Upper lobe of right lung (tissue), 1 donor: ENCODE measurements around the gene ACOT9. TPM values are rescaled to one million over a fixed set of nuclear protein-coding genes. Genes with fewer than 3 reads are reported as not detected.
"Not testable (repeated sequence)": the region's sequence is repeated elsewhere in the genome, so short reads cannot be mapped to it uniquely, and the experiment has no call there.

Experiments used
- ATAC-seq: fragments of 200-7000 bp; cut with Tn5 transposase; one replicate; pipeline ENCODE4 v1.9.1; 2020; ENCODE audit warnings: mild to moderate bottlenecking, moderate library complexity
- DNase-seq: peaks from one replicate; pipeline ENCODE4 v3.0.0-alpha.2; 2020
- H3K27ac ChIP-seq: fragments of 200-600 bp; one replicate; pipeline ENCODE4 v1.8.0; 2022
- H3K27me3 ChIP-seq: fragments of 200-600 bp; one replicate; pipeline ENCODE4 v1.8.0; 2022; ENCODE audit warnings: mild to moderate bottlenecking
- H3K36me3 ChIP-seq: fragments of 200-600 bp; one replicate; pipeline ENCODE4 v1.8.0; 2022
- H3K4me1 ChIP-seq: fragments of 200-600 bp; one replicate; pipeline ENCODE4 v1.8.0; 2022
- H3K4me3 ChIP-seq: fragments of 200-600 bp; one replicate; pipeline ENCODE4 v1.8.0; 2022; ENCODE audit warnings: mild to moderate bottlenecking
- H3K9me3 ChIP-seq: fragments of 200-600 bp; one replicate; pipeline ENCODE4 v1.8.0; 2022
- intact Hi-C: fragments of 100-400 bp; cut with DNase I; formaldehyde crosslinking; loops from one replicate; pipeline ENCODE4 v1.11.0; 2022
- total RNA-seq: library from RNA; stranded (reverse); fragmentation: NEBNext Ultra II Directional; extraction: Animal tissue kit (Norgen Biotek cat#: 25700); gene quantifications from one replicate; pipeline ENCODE4 v1.2.1, GENCODE V29; 2021
- TF ChIP-seq, protein P1 (sequence below): fragments of 200-600 bp; IDR thresholded peaks from one replicate; pipeline ENCODE4 v1.8.0; 2022; ENCODE audit warnings: antibody characterized with exemption
- donor health status: DM: no; HTN: yes; CAD: no; lungs with severe emphysema.

Gene ACOT9
- total RNA-seq, 1 donor from 2014 or later, result 42.0 TPM

DNA sequence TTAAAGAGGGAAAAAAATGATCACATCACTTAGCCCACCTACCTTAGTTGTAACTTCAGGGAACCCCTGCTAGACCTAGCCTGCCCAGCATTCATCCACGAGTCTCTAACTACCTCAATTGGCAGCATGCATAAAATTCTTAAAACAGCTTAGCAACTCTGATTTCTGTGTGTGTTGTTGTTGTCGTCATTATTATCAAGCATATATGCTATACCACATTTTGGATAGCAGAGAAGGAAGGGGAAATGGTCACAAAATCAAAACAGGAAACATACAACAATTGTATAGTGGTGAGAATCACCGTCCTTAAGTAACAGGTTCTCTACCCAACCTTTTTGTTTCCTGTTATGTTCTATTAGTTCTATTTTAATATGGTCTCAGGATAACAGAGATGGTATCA, 2.7 kb upstream of the ACOT9 start:
- ATAC-seq, result no peak
- Histone ChIP-seq H3K27me3 (no peaks in the 10 kb centered on the region), H3K36me3 (no peaks in the 10 kb centered on the region), H3K27ac (no peak overlapping the region), H3K4me3 (no peak overlapping the region), H3K9me3 (no peaks in the 10 kb centered on the region), H3K4me1 (no peaks in the 10 kb centered on the region)
- intact Hi-C loops, result no loop called here
- DNase-seq, result no peak
- TF ChIP-seq, protein P1, sequence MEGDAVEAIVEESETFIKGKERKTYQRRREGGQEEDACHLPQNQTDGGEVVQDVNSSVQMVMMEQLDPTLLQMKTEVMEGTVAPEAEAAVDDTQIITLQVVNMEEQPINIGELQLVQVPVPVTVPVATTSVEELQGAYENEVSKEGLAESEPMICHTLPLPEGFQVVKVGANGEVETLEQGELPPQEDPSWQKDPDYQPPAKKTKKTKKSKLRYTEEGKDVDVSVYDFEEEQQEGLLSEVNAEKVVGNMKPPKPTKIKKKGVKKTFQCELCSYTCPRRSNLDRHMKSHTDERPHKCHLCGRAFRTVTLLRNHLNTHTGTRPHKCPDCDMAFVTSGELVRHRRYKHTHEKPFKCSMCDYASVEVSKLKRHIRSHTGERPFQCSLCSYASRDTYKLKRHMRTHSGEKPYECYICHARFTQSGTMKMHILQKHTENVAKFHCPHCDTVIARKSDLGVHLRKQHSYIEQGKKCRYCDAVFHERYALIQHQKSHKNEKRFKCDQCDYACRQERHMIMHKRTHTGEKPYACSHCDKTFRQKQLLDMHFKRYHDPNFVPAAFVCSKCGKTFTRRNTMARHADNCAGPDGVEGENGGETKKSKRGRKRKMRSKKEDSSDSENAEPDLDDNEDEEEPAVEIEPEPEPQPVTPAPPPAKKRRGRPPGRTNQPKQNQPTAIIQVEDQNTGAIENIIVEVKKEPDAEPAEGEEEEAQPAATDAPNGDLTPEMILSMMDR, result no peak

DNA sequence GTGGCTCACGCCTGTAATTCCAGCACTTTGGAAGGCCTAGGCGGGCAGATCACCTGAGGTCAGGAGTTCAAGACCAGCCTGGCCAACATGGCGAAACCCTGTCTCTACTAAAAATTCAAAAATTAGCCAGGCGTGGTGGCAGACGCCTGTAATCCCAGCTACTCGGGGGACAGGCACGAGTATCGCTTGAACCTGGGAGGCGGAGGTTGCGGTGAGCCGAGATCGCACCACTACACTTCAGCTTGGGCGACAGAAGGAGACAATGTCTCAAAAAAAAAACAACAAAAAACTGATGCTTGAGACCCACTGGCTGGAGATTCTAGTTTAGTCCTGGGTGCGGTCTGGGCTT, 521 bp upstream of the ACOT9 start:
- Histone ChIP-seq H3K4me3 (peak overlapping the region; percentile 67), H3K27ac (peak overlapping the region; percentile 98)
- intact Hi-C loops, ATAC-seq, H3K36me3 ChIP-seq, H3K4me1 ChIP-seq, H3K27me3 ChIP-seq, DNase-seq, H3K9me3 ChIP-seq: not testable (repeated sequence)

DNA sequence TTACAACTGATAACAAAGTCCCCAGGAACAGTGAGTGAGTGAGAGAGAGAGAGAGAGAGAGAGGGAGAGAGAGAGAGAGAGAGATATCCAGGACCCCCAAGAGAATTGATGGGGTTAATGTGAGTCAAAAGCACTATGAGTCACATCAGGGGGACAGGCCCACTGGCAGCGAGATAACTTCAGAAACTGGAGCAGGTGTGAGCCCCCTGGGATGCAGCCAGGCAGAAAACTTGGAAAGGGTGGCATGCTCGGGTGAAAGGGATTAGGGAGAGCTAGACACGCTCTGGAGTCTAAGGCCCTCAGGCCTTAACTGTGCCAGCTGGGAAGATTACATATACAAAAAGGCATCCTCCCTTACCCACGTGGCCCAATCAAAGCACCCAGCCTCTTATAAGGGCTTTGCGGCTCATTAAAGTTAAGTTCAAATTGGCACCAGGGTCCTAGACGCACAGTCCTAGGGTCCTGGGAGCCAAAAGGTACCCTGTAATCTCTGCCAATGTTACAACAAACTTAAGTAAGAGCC, 841 bp downstream of the ACOT9 start:
- Histone ChIP-seq H3K27me3 (no peaks in the 10 kb centered on the region), H3K27ac (peak overlapping the region; percentile 98), H3K4me1 (no peaks in the 10 kb centered on the region), H3K4me3 (peak overlapping the region; percentile 67), H3K36me3 (no peaks in the 10 kb centered on the region), H3K9me3 (no peaks in the 10 kb centered on the region)
- intact Hi-C loops, result no loop called here
- TF ChIP-seq, protein P1, result no peak
- ATAC-seq (peak; percentile 71), DNase-seq (no peak)

DNA sequence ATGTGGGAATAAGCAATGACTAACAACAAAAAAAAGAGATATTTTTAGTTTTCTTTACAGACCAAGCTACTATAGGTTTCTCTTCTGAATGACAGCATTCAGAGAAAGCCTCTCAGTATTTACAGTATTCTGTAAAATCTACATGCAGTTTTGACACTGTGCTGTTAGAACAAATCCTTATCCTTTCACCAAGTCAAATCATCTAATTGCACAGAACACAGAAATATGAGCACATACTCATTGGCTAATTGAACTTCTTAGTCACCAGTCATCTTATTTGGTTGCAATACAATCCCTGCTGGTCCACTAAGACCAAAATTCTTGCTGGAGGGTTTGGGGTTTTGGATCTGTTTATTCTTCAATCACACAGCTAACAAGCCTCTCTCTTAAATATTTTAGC, 5.7 kb downstream of the ACOT9 start:
- ATAC-seq, result no peak
- TF ChIP-seq, protein P1, result no peak
- Histone ChIP-seq H3K36me3 (no peaks in the 10 kb centered on the region), H3K9me3 (no peaks in the 10 kb centered on the region), H3K4me1 (no peaks in the 10 kb centered on the region), H3K27me3 (no peaks in the 10 kb centered on the region), H3K27ac (no peak overlapping the region), H3K4me3 (no peak overlapping the region)
- intact Hi-C loops, result no loop called here
- DNase-seq, result no peak

DNA sequence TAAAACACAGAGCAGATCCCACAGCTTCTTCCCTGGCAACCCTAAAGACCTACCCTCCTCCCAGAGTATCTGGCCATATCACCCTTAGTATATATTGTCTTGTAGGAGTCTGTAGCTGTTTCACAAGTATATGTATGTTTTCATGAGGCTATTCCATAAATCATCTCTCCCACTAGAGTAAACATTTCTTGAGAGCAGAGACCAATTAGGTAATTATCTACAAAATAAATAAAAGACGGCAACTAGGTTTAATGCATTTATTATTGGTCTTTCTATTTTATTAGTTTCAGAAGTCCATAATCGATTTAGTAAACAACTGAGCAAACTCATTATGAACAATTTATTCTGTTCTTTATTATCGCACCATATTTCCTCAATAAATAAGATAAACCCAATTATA, 7.0 kb downstream of the ACOT9 start:
- TF ChIP-seq, protein P1, result no peak
- no peak for ATAC-seq
- Histone ChIP-seq H3K27ac (no peak overlapping the region), H3K4me1 (no peaks in the 10 kb centered on the region), H3K4me3 (no peak overlapping the region), H3K27me3 (no peaks in the 10 kb centered on the region), H3K9me3 (no peaks in the 10 kb centered on the region), H3K36me3 (peaks cover under 1% of the 10 kb centered on the region)
- intact Hi-C loops, result no loop called here
- DNase-seq, result no peak

DNA sequence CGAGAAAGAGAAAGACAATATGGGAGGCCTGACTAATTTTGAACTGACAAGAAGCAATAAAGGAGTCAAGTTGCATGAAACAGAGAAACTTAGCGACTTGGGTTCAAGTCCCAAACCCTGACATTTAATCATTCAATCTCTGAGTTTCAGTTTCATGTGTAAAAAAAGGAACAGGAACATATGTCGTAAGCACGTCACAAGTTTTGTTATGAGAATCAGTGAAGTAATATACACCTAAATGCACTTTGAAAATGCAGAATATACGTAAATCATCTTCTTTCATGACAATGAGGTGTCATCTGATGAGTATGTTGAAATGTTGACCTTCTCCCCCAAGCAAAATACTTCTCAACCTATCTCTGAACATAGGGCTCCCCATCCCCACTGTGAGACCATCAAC, 10.4 kb downstream of the ACOT9 start:
- Histone ChIP-seq H3K4me1 (no peaks in the 10 kb centered on the region), H3K4me3 (no peak overlapping the region), H3K27ac (no peak overlapping the region), H3K9me3 (no peaks in the 10 kb centered on the region), H3K36me3 (peaks cover 23% of the 10 kb centered on the region), H3K27me3 (no peaks in the 10 kb centered on the region)
- TF ChIP-seq, protein P1, result no peak
- DNase-seq (no peak), ATAC-seq (no peak)
- intact Hi-C loops, result no loop called here
